Heart right ventricle (tissue), 16 donors: Measurements from ENCODE around the gene HIRIP3. TPM values are rescaled to one million over a fixed set of nuclear protein-coding genes. Genes with fewer than 3 reads are reported as not detected.

Source experiments
- ATAC-seq, 8 donors: fragments of 200-7000 bp; cut with Tn5 transposase; one replicate each; pipeline ENCODE4 v1.9.1; 2020; ENCODE audit warnings: mild to moderate bottlenecking in 8 of 8, moderate library complexity in 8 of 8, moderate number of reproducible peaks in 1 of 8
- DNase-seq, 2 donors: peaks; one replicate each; pipeline ENCODE4 v3.0.0-alpha.2; 2020
- H3K27ac ChIP-seq, 10 donors: fragments of 200-600 bp; sonication (generic) in 2 of 10; one replicate each; pipeline versions ENCODE4 v1.5.0 to v1.8.0; 2020 to 2022; ENCODE audit warnings: mild to moderate bottlenecking in 3 of 10
- H3K27me3 ChIP-seq, 7 donors: fragments of 200-600 bp; one replicate each; pipeline ENCODE4 v1.8.0; 2021 to 2022; ENCODE audit warnings: mild to moderate bottlenecking in 2 of 7
- H3K36me3 ChIP-seq, 9 donors: fragments of 200-600 bp; sonication (generic) in 1 of 9; one replicate each; pipeline versions ENCODE4 v1.5.0 to v1.8.0; 2020 to 2022; ENCODE audit warnings: mild to moderate bottlenecking in 2 of 9
- H3K4me1 ChIP-seq, 9 donors: fragments of 200-600 bp; sonication (generic) in 1 of 9; one replicate each; pipeline versions ENCODE4 v1.5.0 to v1.8.0; 2020 to 2022; ENCODE audit warnings: mild to moderate bottlenecking in 4 of 9
- H3K4me3 ChIP-seq, 10 donors: fragments of 200-600 bp; sonication (generic) in 2 of 10; one replicate each; pipeline versions ENCODE4 v1.5.0 to v1.8.0; 2020 to 2022; ENCODE audit warnings: mild to moderate bottlenecking in 7 of 10, moderate library complexity in 2 of 10
- H3K9me3 ChIP-seq, 11 donors: fragments of 200-600 bp in 10 of 11; sonication (generic) in 2 of 11; one replicate each; pipeline versions ENCODE4 v1.5.0 to v1.8.0; 2013 to 2022; ENCODE audit warnings: mild to moderate bottlenecking in 2 of 11, control low read depth in 1 of 11, moderate library complexity in 1 of 11
- WGBS, 2 donors: extraction: QIAGEN DNeasy Blood & Tissue Kit; methylation state at CpG; one replicate each; pipeline ENCODE4 v1.1.7; 2013; ENCODE audit warnings: inconsistent platforms in 1 of 2; 5-methylcytosine and 5-hydroxymethylcytosine counted together
- intact Hi-C, 10 donors: fragments of 100-400 bp; cut with DNase I; formaldehyde crosslinking; loops; one replicate each; pipeline versions ENCODE4 v1.11.1 to v1.14.2; 2022
- polyA plus RNA-seq, 2 donors: library from polyadenylated mRNA; stranded (reverse); fragments of 200-250 nt; gene quantifications; one replicate each; pipeline ENCODE4 v1.2.3, GENCODE V29; 2013
- total RNA-seq, 10 donors: library from RNA; stranded (reverse); fragmentation: NEBNext Ultra II Directional in 3 of 10; extraction: Animal tissue kit (Norgen Biotek cat#: 25700) in 3 of 10; gene quantifications; one replicate each; pipeline versions ENCODE4 v1.2.1 to v1.2.4, GENCODE V29; 2021 to 2023
- TF ChIP-seq, protein P1 (sequence below), 9 donors: fragments of 200-600 bp; sonication (generic) in 2 of 9; IDR thresholded peaks; one replicate each; pipeline versions ENCODE4 v1.5.0 to v1.8.0; 2021 to 2022; ENCODE audit warnings: antibody characterized with exemption in 9 of 9, mild to moderate bottlenecking in 5 of 9, moderate library complexity in 1 of 9
- donor health status: Arrhythmogenic right ventricular cardiomyopathy.
- donor health status: ischemic (EF 13 %, LVEDD 7.1; RV severe dilation, severe dysfunction).
- donor health status: healthy with polysubstance abuse.
- donor health status: DM: no; HTN: yes; CAD: no.
- donor health status: DM: no; HTN: no; CAD: no.
- donor health status: ischemic (EF 25% LVEDD 6.9; RV normal size, moderate dysfunction).
- donor health status: ischemic (EF 25% LVEDD 5.7; RV mildly dilated, moderate dysfunction).
- donor health status: healthy.
- donor health status: DM: yes; HTN: yes; CAD: no.
- donor health status: Ischemic cardiomyopathy.
- donor health status: ischemic (EF 35%, LVEDD 5.7; RV mildly dilated, moderate dysfunction).
- donor health status: nonischemic (EF 11% LVEDD 7.7; RV severe dilation, severe dysfunction).
- donor health status: DM: yes; HTN: yes; CAD: no.
- donor health status: PGD.
- donor health status: ischemic (EF 29% LVEDD 5.4; RV normal size, mild dysfunction).
- donor health status: nonischemic (EF 23%, LVEDD 6.1; RV moderate dilation, normal function).

HIRIP3 gene
- total and polyA plus RNA-seq, 12 donors: 14.4 to 23.2 (median 17.7) TPM

GRCh38 chr16:29943846-29944799 lies 51.3 kb downstream of the HIRIP3 start:
- DNase-seq (no peak), ATAC-seq (peak in 5 of 8 donors; percentile 46 to 85 (median 62))
- Histone ChIP-seq H3K4me1 (peaks cover 0 to 13% (median 0%) of the 10 kb centered on the region in 9 donors), H3K9me3 (peaks cover 0 to 7% (median 0%) of the 10 kb centered on the region in 11 donors), H3K27me3 (peaks cover 0 to 6% (median 0%) of the 10 kb centered on the region in 7 donors), H3K27ac (peak overlapping the region in 1 of 10 donors; percentile 38), H3K36me3 (no peaks in the 10 kb centered on the region), H3K4me3 (no peak overlapping the region)
- intact Hi-C loops: no loop called here
- TF ChIP-seq, protein P1, sequence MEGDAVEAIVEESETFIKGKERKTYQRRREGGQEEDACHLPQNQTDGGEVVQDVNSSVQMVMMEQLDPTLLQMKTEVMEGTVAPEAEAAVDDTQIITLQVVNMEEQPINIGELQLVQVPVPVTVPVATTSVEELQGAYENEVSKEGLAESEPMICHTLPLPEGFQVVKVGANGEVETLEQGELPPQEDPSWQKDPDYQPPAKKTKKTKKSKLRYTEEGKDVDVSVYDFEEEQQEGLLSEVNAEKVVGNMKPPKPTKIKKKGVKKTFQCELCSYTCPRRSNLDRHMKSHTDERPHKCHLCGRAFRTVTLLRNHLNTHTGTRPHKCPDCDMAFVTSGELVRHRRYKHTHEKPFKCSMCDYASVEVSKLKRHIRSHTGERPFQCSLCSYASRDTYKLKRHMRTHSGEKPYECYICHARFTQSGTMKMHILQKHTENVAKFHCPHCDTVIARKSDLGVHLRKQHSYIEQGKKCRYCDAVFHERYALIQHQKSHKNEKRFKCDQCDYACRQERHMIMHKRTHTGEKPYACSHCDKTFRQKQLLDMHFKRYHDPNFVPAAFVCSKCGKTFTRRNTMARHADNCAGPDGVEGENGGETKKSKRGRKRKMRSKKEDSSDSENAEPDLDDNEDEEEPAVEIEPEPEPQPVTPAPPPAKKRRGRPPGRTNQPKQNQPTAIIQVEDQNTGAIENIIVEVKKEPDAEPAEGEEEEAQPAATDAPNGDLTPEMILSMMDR (IDR thresholded peaks at IDR 0.05): peak in 1 of 9 donors; percentile 16
- 62 to 64% methylated on average over 11 of the region's 11 CpGs for WGBS, 2 donors

Other genes with a start within 250 kb of the HIRIP3 start
- 1 to 10 TPM in 3 of 10 donors, under 1 TPM in 7; 0.18 to 3.3 (median 0.65) TPM for gene C16orf54, start 249.6 kb downstream of the HIRIP3 start, total RNA-seq
- under 1 TPM; 0.26 to 0.29 TPM for gene C16orf54, start 249.6 kb downstream of the HIRIP3 start, polyA plus RNA-seq
- gene ZG16, start 217.4 kb downstream of the HIRIP3 start, total RNA-seq: not detected
- under 1 TPM in 1 of 2 donors, not detected in 1; 0.01 TPM for gene ZG16, start 217.4 kb downstream of the HIRIP3 start, polyA plus RNA-seq
- 10 to 100 TPM; 28.6 to 48.2 (median 38.6) TPM for gene KIF22, start 204.9 kb downstream of the HIRIP3 start, total RNA-seq
- gene KIF22, start 204.9 kb downstream of the HIRIP3 start, polyA plus RNA-seq: 100 to 1,000 TPM in 1 of 2 donors, 10 to 100 TPM in 1; 16.3 to 136 TPM
- gene MAZ, start 189.1 kb downstream of the HIRIP3 start, total RNA-seq: 100 to 1,000 TPM in 2 of 10 donors, 10 to 100 TPM in 8; 44.2 to 115 (median 60.5) TPM
- gene MAZ, start 189.1 kb downstream of the HIRIP3 start, polyA plus RNA-seq: 100 to 1,000 TPM in 1 of 2 donors, 10 to 100 TPM in 1; 73.8 to 114 TPM
- 1 to 10 TPM in 8 of 10 donors, under 1 TPM in 2; 0.74 to 2.4 (median 1.1) TPM for gene PRRT2, start 183.4 kb downstream of the HIRIP3 start, total RNA-seq
- gene PRRT2, start 183.4 kb downstream of the HIRIP3 start, polyA plus RNA-seq: 1 to 10 TPM in 1 of 2 donors, under 1 TPM in 1; 0.62 to 6.3 TPM
- 10 to 100 TPM in 9 of 10 donors, 1 to 10 TPM in 1; 9.6 to 14.8 (median 12.0) TPM for gene PAGR1, start 179.5 kb downstream of the HIRIP3 start, total RNA-seq
- gene PAGR1, start 179.5 kb downstream of the HIRIP3 start, polyA plus RNA-seq: 10 to 100 TPM; 28.7 to 35.1 TPM
- gene MVP, start 175.2 kb downstream of the HIRIP3 start, total RNA-seq: 100 to 1,000 TPM in 1 of 10 donors, 10 to 100 TPM in 9; 24.5 to 122 (median 37.4) TPM
- 10 to 100 TPM; 50.9 to 53.0 TPM for gene MVP, start 175.2 kb downstream of the HIRIP3 start, polyA plus RNA-seq
- 10 to 100 TPM; 61.8 to 87.0 (median 72.7) TPM for gene CDIPT, start 132.4 kb downstream of the HIRIP3 start, total RNA-seq
- gene CDIPT, start 132.4 kb downstream of the HIRIP3 start, polyA plus RNA-seq: 10 to 100 TPM; 55.1 to 99.6 TPM
- gene SEZ6L2, start 96.1 kb downstream of the HIRIP3 start, total RNA-seq: 1 to 10 TPM in 2 of 10 donors, under 1 TPM in 8; 0.17 to 1.2 (median 0.73) TPM
- under 1 TPM in 1 of 2 donors, not detected in 1; 0.61 TPM for gene SEZ6L2, start 96.1 kb downstream of the HIRIP3 start, polyA plus RNA-seq
- 1 to 10 TPM in 1 of 10 donors, under 1 TPM in 5, not detected in 4; 0.20 to 1.1 (median 0.75) TPM for gene ASPHD1, start 95.1 kb downstream of the HIRIP3 start, total RNA-seq
- under 1 TPM in 1 of 2 donors, not detected in 1; 0.28 TPM for gene ASPHD1, start 95.1 kb downstream of the HIRIP3 start, polyA plus RNA-seq
- gene KCTD13, start 69.4 kb downstream of the HIRIP3 start, total RNA-seq: 1 to 10 TPM; 5.4 to 8.2 (median 7.3) TPM
- gene KCTD13, start 69.4 kb downstream of the HIRIP3 start, polyA plus RNA-seq: 10 to 100 TPM in 1 of 2 donors, 1 to 10 TPM in 1; 5.2 to 18.0 TPM
- 100 to 1,000 TPM in 1 of 10 donors, 10 to 100 TPM in 9; 53.0 to 105 (median 67.1) TPM for gene TMEM219, start 33.5 kb downstream of the HIRIP3 start, total RNA-seq
- gene TMEM219, start 33.5 kb downstream of the HIRIP3 start, polyA plus RNA-seq: 10 to 100 TPM; 80.4 to 85.9 TPM
- 10 to 100 TPM; 27.0 to 40.6 (median 32.7) TPM for gene TAOK2, start 21.7 kb downstream of the HIRIP3 start, total RNA-seq
- 10 to 100 TPM; 27.6 to 50.4 TPM for gene TAOK2, start 21.7 kb downstream of the HIRIP3 start, polyA plus RNA-seq
- gene INO80E, start 624 bp upstream of the HIRIP3 start, total RNA-seq: 10 to 100 TPM; 23.2 to 34.8 (median 30.6) TPM
- 10 to 100 TPM; 63.2 to 80.4 TPM for gene INO80E, start 624 bp upstream of the HIRIP3 start, polyA plus RNA-seq
- under 1 TPM in 4 of 10 donors, not detected in 6; 0.27 to 0.95 (median 0.48) TPM for gene DOC2A, start 15.4 kb upstream of the HIRIP3 start, total RNA-seq
- 1 to 10 TPM in 1 of 2 donors, under 1 TPM in 1; 0.41 to 2.7 TPM for gene DOC2A, start 15.4 kb upstream of the HIRIP3 start, polyA plus RNA-seq
- gene C16orf92, start 27.6 kb upstream of the HIRIP3 start, total RNA-seq: not detected
- not detected for gene C16orf92, start 27.6 kb upstream of the HIRIP3 start, polyA plus RNA-seq
- gene TLCD3B, start 35.7 kb upstream of the HIRIP3 start, total RNA-seq: not detected
- gene TLCD3B, start 35.7 kb upstream of the HIRIP3 start, polyA plus RNA-seq: under 1 TPM in 1 of 2 donors, not detected in 1; 0.29 TPM
- gene ALDOA, start 70.1 kb upstream of the HIRIP3 start, total RNA-seq: 1,000 to 10,000 TPM; 3,057 to 4,582 (median 3,914) TPM
- gene ALDOA, start 70.1 kb upstream of the HIRIP3 start, polyA plus RNA-seq: 1,000 to 10,000 TPM; 2,873 to 3,079 TPM
- gene PPP4C, start 80.4 kb upstream of the HIRIP3 start, total RNA-seq: 10 to 100 TPM; 35.2 to 50.0 (median 42.4) TPM
- 10 to 100 TPM; 34.5 to 82.1 TPM for gene PPP4C, start 80.4 kb upstream of the HIRIP3 start, polyA plus RNA-seq
- gene TBX6, start 96.3 kb upstream of the HIRIP3 start, total RNA-seq: 1 to 10 TPM in 1 of 10 donors, under 1 TPM in 9; 0.28 to 1.4 (median 0.57) TPM
- 1 to 10 TPM in 1 of 2 donors, under 1 TPM in 1; 0.28 to 1.7 TPM for gene TBX6, start 96.3 kb upstream of the HIRIP3 start, polyA plus RNA-seq
- 100 to 1,000 TPM in 1 of 10 donors, 10 to 100 TPM in 9; 31.5 to 117 (median 42.6) TPM for gene YPEL3, start 100.6 kb upstream of the HIRIP3 start, total RNA-seq
- gene YPEL3, start 100.6 kb upstream of the HIRIP3 start, polyA plus RNA-seq: 100 to 1,000 TPM in 1 of 2 donors, 10 to 100 TPM in 1; 75.5 to 203 TPM
- 1 to 10 TPM in 9 of 10 donors, under 1 TPM in 1; 0.85 to 3.6 (median 1.5) TPM for gene GDPD3, start 117.9 kb upstream of the HIRIP3 start, total RNA-seq
- gene GDPD3, start 117.9 kb upstream of the HIRIP3 start, polyA plus RNA-seq: 1 to 10 TPM; 1.2 to 6.4 TPM
- gene MAPK3, start 127.6 kb upstream of the HIRIP3 start, total RNA-seq: 10 to 100 TPM; 40.9 to 65.2 (median 51.8) TPM
- gene MAPK3, start 127.6 kb upstream of the HIRIP3 start, polyA plus RNA-seq: 10 to 100 TPM; 39.9 to 56.3 TPM
- gene CORO1A, start 188.0 kb upstream of the HIRIP3 start, total RNA-seq: 10 to 100 TPM in 3 of 10 donors, 1 to 10 TPM in 7; 3.3 to 54.6 (median 5.5) TPM
- 10 to 100 TPM; 11.5 to 15.3 TPM for gene CORO1A, start 188.0 kb upstream of the HIRIP3 start, polyA plus RNA-seq
- gene BOLA2B, start 198.0 kb upstream of the HIRIP3 start, total RNA-seq: 10 to 100 TPM; 38.2 to 74.4 (median 55.8) TPM
- gene BOLA2B, start 198.0 kb upstream of the HIRIP3 start, polyA plus RNA-seq: 100 to 1,000 TPM; 193 to 226 TPM
- gene SLX1A, start 198.3 kb upstream of the HIRIP3 start, total RNA-seq: 10 to 100 TPM in 8 of 10 donors, 1 to 10 TPM in 2; 8.3 to 29.0 (median 17.7) TPM
- gene SLX1A, start 198.3 kb upstream of the HIRIP3 start, polyA plus RNA-seq: 10 to 100 TPM; 56.6 to 57.8 TPM
- gene SULT1A3, start 203.6 kb upstream of the HIRIP3 start, total RNA-seq: 10 to 100 TPM in 2 of 10 donors, 1 to 10 TPM in 7, under 1 TPM in 1; 0.59 to 14.5 (median 5.9) TPM
- gene SULT1A3, start 203.6 kb upstream of the HIRIP3 start, polyA plus RNA-seq: 10 to 100 TPM in 1 of 2 donors, 1 to 10 TPM in 1; 9.8 to 35.0 TPM